GM12878 (cell line): Measurements from ENCODE around the gene JAG2. TPM values are rescaled to one million over a fixed set of nuclear protein-coding genes. Genes with fewer than 3 reads are reported as not detected.
A peak's percentile ranks its signal among the peaks of the same experiment; 100 is the strongest.

Experiments
- ATAC-seq: fragments of 200-7000 bp; cut with Tn5 transposase; 3 replicates; pipeline ENCODE4 v1.9.1; 2020; ENCODE audit warnings: mild to moderate bottlenecking, moderate library complexity
- Bru-seq: library from RNA; stranded (reverse); fragments of 400-500 nt; gene quantifications from one replicate; lab custom pipeline; 2021; lab: Mats Ljungman, UMichigan
- BruChase-seq, 2 experiments: library from RNA; stranded (reverse); fragments of 400-500 nt; gene quantifications; one replicate each; lab custom pipeline; 2021; lab: Mats Ljungman, UMichigan
- BruUV-seq: library from RNA; stranded (reverse); fragments of 400-500 nt; replicated peaks from 2 replicates; lab custom pipeline; 2021; lab: Mats Ljungman, UMichigan
- CTCF ChIA-PET: fragments of 300-600 bp; sonication (Branson Sonifier 250); formaldehyde crosslinking; extraction: SDS; loops from one replicate; lab custom pipeline; 2021; ENCODE audit warnings: inconsistent platforms; lab: Yijun Ruan, JAX
- POLR2A ChIA-PET: fragments of 350-600 bp; formaldehyde crosslinking; extraction: SDS; loops from one replicate; lab custom pipeline; 2021; ENCODE audit warnings: inconsistent platforms; lab: Charles Lee
- RAD21 ChIA-PET: fragments of 300-600 bp; sonication (Branson Sonifier 250); formaldehyde crosslinking; loops from one replicate; lab custom pipeline; 2023; ENCODE audit warnings: antibody characterized with exemption; ENCODE audit not compliant: unreplicated experiment; lab: Charles Lee
- SMC1A ChIA-PET: fragments of 300-600 bp; sonication (Branson Sonifier 250); formaldehyde crosslinking; loops from one replicate; lab custom pipeline; 2023; ENCODE audit not compliant: unreplicated experiment, uncharacterized antibody; lab: Charles Lee
- DNase-seq: peaks from one replicate; pipeline ENCODE4 v3.0.0-alpha.2; 2011; ENCODE audit warnings: low read depth, low spot score
- FAIRE-seq: peaks from 3 replicates; lab custom pipeline; 2011; peaks lifted over from hg19 to GRCh38; lab: Jason Lieb, UNC
- H2AFZ ChIP-seq: 2 replicates; pipeline ENCODE4 v1.6.0; 2011; ENCODE audit warnings: low read depth, low read length, control low read depth; ENCODE audit not compliant: control insufficient read depth
- H3K27ac ChIP-seq: 2 replicates; pipeline ENCODE4 v1.5.1; 2011; ENCODE audit warnings: control low read depth; ENCODE audit not compliant: control insufficient read depth, insufficient read depth
- H3K27me3 ChIP-seq, 2 experiments: replicated peaks in 1 of 2; 2 replicates each; pipeline versions ENCODE4 v1.6.0 to v1.6.1; 2011; ENCODE audit warnings: low read length in 1 of 2; ENCODE audit not compliant: control insufficient read depth in 2 of 2, insufficient read depth in 2 of 2
- H3K36me3 ChIP-seq, 2 experiments: 2 replicates each; pipeline ENCODE4 v1.5.1; 2011; ENCODE audit warnings: low read length in 1 of 2; ENCODE audit not compliant: control insufficient read depth in 2 of 2, insufficient read depth in 2 of 2
- H3K4me1 ChIP-seq: 2 replicates; pipeline ENCODE4 v1.6.1; 2011; ENCODE audit warnings: mild to moderate bottlenecking, low read length, moderate library complexity, mixed read lengths; ENCODE audit not compliant: control insufficient read depth, insufficient read depth
- H3K4me2 ChIP-seq: 2 replicates; pipeline ENCODE4 v1.6.0; 2011; ENCODE audit warnings: control low read depth; ENCODE audit not compliant: control insufficient read depth, insufficient read depth
- H3K4me3 ChIP-seq: fragments of 200-600 bp; sonication (generic); 2 replicates; pipeline ENCODE4 v1.5.1; 2016
- H3K79me2 ChIP-seq: 2 replicates; pipeline ENCODE4 v1.6.0; 2011; ENCODE audit warnings: low read length; ENCODE audit not compliant: control insufficient read depth, insufficient read depth
- H3K9ac ChIP-seq: 2 replicates; pipeline ENCODE4 v1.8.0; 2011; ENCODE audit warnings: low read length, control low read depth, mixed read lengths; ENCODE audit not compliant: control insufficient read depth, insufficient read depth
- H3K9me3 ChIP-seq: replicated peaks from 3 replicates; pipeline ENCODE4 v1.5.1; 2011; ENCODE audit warnings: mild to moderate bottlenecking, low read length; ENCODE audit not compliant: control insufficient read depth, insufficient read depth
- H4K20me1 ChIP-seq: 2 replicates; pipeline ENCODE4 v1.6.0; 2011; ENCODE audit not compliant: control insufficient read depth, insufficient read depth
- CHD4 ChIP-seq: fragments of 200-600 bp; sonication (generic); IDR thresholded peaks from 2 replicates; pipeline ENCODE4 v1.6.1; 2016; ENCODE audit warnings: mild to moderate bottlenecking
- EED ChIP-seq: sonication (generic); IDR thresholded peaks from 2 replicates; pipeline ENCODE4 v1.6.1; 2016; ENCODE audit warnings: antibody characterized with exemption, low read depth
- PBX3 ChIP-seq: IDR thresholded peaks from 2 replicates; pipeline ENCODE4 v1.6.1; 2011; ENCODE audit warnings: mild to moderate bottlenecking, low read depth, low read length, moderate library complexity; ENCODE audit not compliant: insufficient replicate concordance
- POU2F2 ChIP-seq: IDR thresholded peaks from 3 replicates; pipeline ENCODE4 v1.6.1; 2011; ENCODE audit warnings: low read depth, mild to moderate bottlenecking, low read length, borderline replicate concordance
- ZNF622 ChIP-seq: fragments of 450-650 bp; IDR thresholded peaks from 2 replicates; pipeline ENCODE4 v1.6.1; 2017; ENCODE audit warnings: mild to moderate bottlenecking, inconsistent platforms
- WGBS: methylation state at CpG from one replicate; pipeline ENCODE4 v1.1.6; 2016; ENCODE audit warnings: low lambda C conversion rate; ENCODE audit not compliant: insufficient replicate concordance, insufficient coverage; ENCODE audit errors: missing lambda C conversion rate; 5-methylcytosine and 5-hydroxymethylcytosine counted together
- in situ Hi-C: fragments of 300-500 bp; cut with MboI; formaldehyde crosslinking; loops from 9 replicates; pipeline ENCODE4 v1.14.3; 2018; ENCODE audit warnings: mixed read lengths
- intact Hi-C: fragments of 100-400 bp; cut with micrococcal nuclease; formaldehyde crosslinking; loops from one replicate; pipeline ENCODE4 v1.14.2; 2022; ENCODE audit not compliant: unreplicated experiment
- long read RNA-seq, 2 experiments: library from polyadenylated mRNA; unstranded; transcript quantifications; one replicate each; pipeline ENCODE4 v2.0.0, GENCODE V29; 2019 to 2020
- polyA minus RNA-seq, 3 experiments: library from RNA; depleted of rRNA, polyadenylated mRNA; stranded (reverse); fragments of >200 nt; gene quantifications; 2 replicates each; pipeline ENCODE4 v1.2.3, GENCODE V29; 2011
- polyA plus RNA-seq, 11 experiments: library from polyadenylated mRNA; depleted of rRNA in 4 of 11; unstranded in 6 of 11; stranded (reverse) in 5 of 11; fragments of >200 nt; fragmentation: Nextera tagmentation in 4 of 11; fragmentation: Illumina TruSeq in 1 of 11; extraction: Ambion mirVana in 4 of 11; extraction: Trizol in 1 of 11; gene quantifications; 1 replicate in 1 of 11; 2 replicates in 10 of 11; pipeline versions ENCODE4 v1.2.1 to v1.2.3, GENCODE V29; 2011 to 2016; ENCODE audit warnings: inconsistent platforms in 2 of 11, missing spikeins in 2 of 11, low read depth in 1 of 11
- total RNA-seq, 4 experiments: library from RNA; depleted of rRNA in 3 of 4; stranded (reverse); fragments of >200 nt in 3 of 4; fragmentation: Illumina TruSeq in 1 of 4; extraction: Trizol in 1 of 4; gene quantifications; 2 replicates each; pipeline versions ENCODE4 v1.2.1 to v1.2.3, GENCODE V29; 2013 to 2021

Gene JAG2
- total RNA-seq (2013; cell fraction: nucleolus; rRNA removed), result 0.81 and 0.95 TPM in 2 replicates
- 0.06 TPM in 1 of 2 replicates, not detected in the other for total RNA-seq (2014; rRNA removed)
- total RNA-seq (2014; rRNA removed; fragmentation: Illumina TruSeq; extraction: Trizol), result not detected in 2 replicates
- total RNA-seq (2021), result 0.10 and 0.19 TPM in 2 replicates
- 0.09 TPM for polyA plus RNA-seq (2011; ENCODE audit: low read depth)
- 0.05 TPM in 1 of 2 replicates, not detected in the other for polyA plus RNA-seq (2011; rRNA removed)
- 0.07 and 0.10 TPM in 2 replicates for polyA plus RNA-seq (2011; cell fraction: cytosol; rRNA removed)
- 0.45 and 0.73 TPM in 2 replicates for polyA plus RNA-seq (2011; cell fraction: nucleus; rRNA removed)
- polyA plus RNA-seq (2012), result 1.00 and 1.0 TPM in 2 replicates
- polyA plus RNA-seq (2014; fragmentation: Illumina TruSeq; extraction: Trizol), result not detected in 2 replicates
- not detected for polyA plus RNA-seq (2014; fragmentation: Nextera tagmentation; extraction: Ambion mirVana)
- polyA plus RNA-seq (2014; rRNA removed), result 0.09 and 0.14 TPM in 2 replicates
- polyA plus RNA-seq (2016; fragmentation: Nextera tagmentation; extraction: Ambion mirVana), result under 1 TPM in 1 of 2 experiments, not detected in 1; 0.04 TPM
- 0.67 TPM in 1 of 2 replicates, not detected in the other for polyA minus RNA-seq (2011; rRNA and poly(A)+ RNA removed)
- 0.31 TPM in 1 of 2 replicates, not detected in the other for polyA minus RNA-seq (2011; cell fraction: cytosol; rRNA and poly(A)+ RNA removed)
- polyA minus RNA-seq (2011; cell fraction: nucleus; rRNA and poly(A)+ RNA removed), result 0.24 and 0.57 TPM in 2 replicates
- percentile 26 among the genes with signal in this experiment for Bru-seq, nascent RNA
- percentile 33 among the genes with signal in this experiment for BruChase-seq, experiment 1, labeled RNA remaining after a 6-hour chase
- percentile 30 among the genes with signal in this experiment for BruChase-seq, experiment 2, labeled RNA remaining after a 2-hour chase
- long read RNA-seq, experiment 1, result 0 reads
- long read RNA-seq, experiment 2, result 0 reads

GRCh38 chr14:105168496-105168978 is at the start of gene JAG2:
Gene JAG2, minus strand, starts transcription at chr14:105168776. Its CDS starts 356 bp downstream, at chr14:105168420.
- ChIA-PET RAD21 (no interaction called here), SMC1A (no interaction called here), CTCF (interaction anchor here (1.0 to 1.9 kb wide), 2 partner anchors 14 to 78 kb away, joined by 3 to 4 read pairs; no protein-coding TSS in a partner anchor), POLR2A (no interaction called here)
- no peaks in the 10 kb centered on the region for H4K20me1 ChIP-seq
- no peaks in the 10 kb centered on the region for H3K9me3 ChIP-seq
- no TSS peak for BruUV-seq
- DNase-seq (no peak), ATAC-seq (no peak), FAIRE-seq (no peak)
- no peak within 1 kb of the TSS; the same call in 1 of the 2 replicates for H2AFZ ChIP-seq
- no peak within 1 kb of the TSS for H3K9ac ChIP-seq
- peak within 1 kb of the TSS; percentile 64; the same call in 1 of the 2 replicates for H3K4me2 ChIP-seq
- 2% methylated on average over 8 of the region's 84 CpGs for WGBS
- no peaks in the 10 kb centered on the region for H3K36me3 ChIP-seq
- intact Hi-C loops, result loop anchor here (10.0 kb wide), 1 partner anchor 74 kb away; no protein-coding TSS in a partner anchor
- in situ Hi-C loops, result no loop called here
- no peak within 1 kb of the TSS for H3K27ac ChIP-seq
- H3K27me3 ChIP-seq, result peaks cover 2 to 3% of the 10 kb centered on the region in 2 experiments; a peak in 2 of 4 replicates
- H3K79me2 ChIP-seq, result no peaks in the 10 kb centered on the region
- no peak within 1 kb of the TSS; the same call in 1 of the 2 replicates for H3K4me3 ChIP-seq
- H3K4me1 ChIP-seq, result no peaks in the 10 kb centered on the region
- TF ChIP-seq PBX3, result peak; percentile 83
- TF ChIP-seq EED, result no peak
- TF ChIP-seq POU2F2, result peak; percentile 98
- TF ChIP-seq ZNF622, result no peak
- TF ChIP-seq CHD4, result no peak
